Gastrocnemius medialis (tissue), 4 donors: ENCODE data around the gene COBL.

Experiments
- POLR2A ChIP-seq, 2 donors: fragments of 450-650 bp; IDR thresholded peaks; one replicate each; pipeline ENCODE4 v1.6.1; 2017; ENCODE audit warnings: antibody characterized with exemption in 2 of 2, mild to moderate bottlenecking in 2 of 2, moderate library complexity in 2 of 2
- TF ChIP-seq, protein P1 (sequence below), 5 experiments: fragments of 450-650 bp in 3 of 5; fragments of 200-600 bp in 2 of 5; sonication (generic) in 2 of 5; IDR thresholded peaks in 4 of 5; conservative IDR thresholded peaks in 1 of 5; 1 replicate in 4 of 5; 2 replicates in 1 of 5; pipeline ENCODE4 v1.5.1; 2016 to 2019; ENCODE audit warnings: antibody characterized with exemption in 5 of 5, mild to moderate bottlenecking in 3 of 5, moderate library complexity in 3 of 5

- TF ChIP-seq, protein P1, sequence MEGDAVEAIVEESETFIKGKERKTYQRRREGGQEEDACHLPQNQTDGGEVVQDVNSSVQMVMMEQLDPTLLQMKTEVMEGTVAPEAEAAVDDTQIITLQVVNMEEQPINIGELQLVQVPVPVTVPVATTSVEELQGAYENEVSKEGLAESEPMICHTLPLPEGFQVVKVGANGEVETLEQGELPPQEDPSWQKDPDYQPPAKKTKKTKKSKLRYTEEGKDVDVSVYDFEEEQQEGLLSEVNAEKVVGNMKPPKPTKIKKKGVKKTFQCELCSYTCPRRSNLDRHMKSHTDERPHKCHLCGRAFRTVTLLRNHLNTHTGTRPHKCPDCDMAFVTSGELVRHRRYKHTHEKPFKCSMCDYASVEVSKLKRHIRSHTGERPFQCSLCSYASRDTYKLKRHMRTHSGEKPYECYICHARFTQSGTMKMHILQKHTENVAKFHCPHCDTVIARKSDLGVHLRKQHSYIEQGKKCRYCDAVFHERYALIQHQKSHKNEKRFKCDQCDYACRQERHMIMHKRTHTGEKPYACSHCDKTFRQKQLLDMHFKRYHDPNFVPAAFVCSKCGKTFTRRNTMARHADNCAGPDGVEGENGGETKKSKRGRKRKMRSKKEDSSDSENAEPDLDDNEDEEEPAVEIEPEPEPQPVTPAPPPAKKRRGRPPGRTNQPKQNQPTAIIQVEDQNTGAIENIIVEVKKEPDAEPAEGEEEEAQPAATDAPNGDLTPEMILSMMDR (IDR thresholded peaks at IDR 0.05 in 4 of 5, conservative IDR thresholded peaks at IDR 0.05 in 1 of 5) = no peak
- TF ChIP-seq POLR2A (IDR thresholded peaks at IDR 0.05) = no peak
These were observed 86.8 kb downstream of the COBL start for GRCh38 chr7:51229620-51230323.
